ENCODE measurements around the gene SLC35E1. TPM values are rescaled to one million over a fixed set of nuclear protein-coding genes. Genes with fewer than 3 reads are reported as not detected.

Gene SLC35E1
- total RNA-seq, 1 donor from 2014 or later = 55.3 TPM

GRCh38 chr19:16608290-16608739, 36.1 kb upstream of the SLC35E1 start:
- H3K4me3 Mint-ChIP-seq (ENCODE audit: low read depth) = no peak overlapping the region
- H3K4me1 Mint-ChIP-seq (ENCODE audit: low read depth) = peaks cover 24% of the 10 kb centered on the region
- no peaks in the 10 kb centered on the region for H3K27me3 Mint-ChIP-seq (ENCODE audit: low read depth)
- no peaks in the 10 kb centered on the region for H3K9me3 Mint-ChIP-seq
- intact Hi-C loops (cut with micrococcal nuclease) = loop anchor here (1.0 kb wide), 1 partner anchor 14 kb away; no protein-coding TSS in a partner anchor
- H3K27ac Mint-ChIP-seq = no peak overlapping the region
- no peaks in the 10 kb centered on the region for H3K36me3 Mint-ChIP-seq (ENCODE audit: low read depth)
- DNase-seq (ENCODE audit: low spot score) = no peak

- H3K9me3 Mint-ChIP-seq = no peaks in the 10 kb centered on the region
- peak overlapping the region; percentile 68 for H3K27ac Mint-ChIP-seq
- no peaks in the 10 kb centered on the region for H3K36me3 Mint-ChIP-seq (ENCODE audit: low read depth)
- peaks cover 24% of the 10 kb centered on the region for H3K4me1 Mint-ChIP-seq (ENCODE audit: low read depth)
- H3K27me3 Mint-ChIP-seq (ENCODE audit: low read depth) = no peaks in the 10 kb centered on the region
- no peak overlapping the region for H3K4me3 Mint-ChIP-seq (ENCODE audit: low read depth)
- no peak for DNase-seq (ENCODE audit: low spot score)
- intact Hi-C loops (cut with micrococcal nuclease) = loop anchor here (1.0 kb wide), 1 partner anchor 14 kb away; no protein-coding TSS in a partner anchor
Measured at GRCh38 chr19:16607819-16608218, 35.6 kb upstream of the SLC35E1 start.

GRCh38 chr19:16605553-16605994, 33.4 kb upstream of the SLC35E1 start:
- no peak overlapping the region for H3K4me3 Mint-ChIP-seq (ENCODE audit: low read depth)
- H3K4me1 Mint-ChIP-seq (ENCODE audit: low read depth) = peaks cover 15% of the 10 kb centered on the region
- no peaks in the 10 kb centered on the region for H3K9me3 Mint-ChIP-seq
- DNase-seq (ENCODE audit: low spot score) = no peak
- no peak overlapping the region for H3K27ac Mint-ChIP-seq
- intact Hi-C loops (cut with micrococcal nuclease) = no loop called here
- H3K36me3 Mint-ChIP-seq (ENCODE audit: low read depth) = no peaks in the 10 kb centered on the region
- H3K27me3 Mint-ChIP-seq (ENCODE audit: low read depth) = no peaks in the 10 kb centered on the region

GRCh38 chr19:16605115-16605514, 32.9 kb upstream of the SLC35E1 start:
- Mint-ChIP-seq H3K4me1 (ENCODE audit: low read depth) (peaks cover 13% of the 10 kb centered on the region), H3K27ac (no peak overlapping the region), H3K4me3 (ENCODE audit: low read depth) (no peak overlapping the region), H3K27me3 (ENCODE audit: low read depth) (no peaks in the 10 kb centered on the region), H3K36me3 (ENCODE audit: low read depth) (no peaks in the 10 kb centered on the region), H3K9me3 (no peaks in the 10 kb centered on the region)
- intact Hi-C loops (cut with micrococcal nuclease) = no loop called here
- DNase-seq (ENCODE audit: low spot score) = no peak

- no peak overlapping the region for H3K27ac Mint-ChIP-seq
- peaks cover 13% of the 10 kb centered on the region for H3K4me1 Mint-ChIP-seq (ENCODE audit: low read depth)
- intact Hi-C loops (cut with micrococcal nuclease) = no loop called here
- H3K27me3 Mint-ChIP-seq (ENCODE audit: low read depth) = no peaks in the 10 kb centered on the region
- H3K36me3 Mint-ChIP-seq (ENCODE audit: low read depth) = no peaks in the 10 kb centered on the region
- H3K4me3 Mint-ChIP-seq (ENCODE audit: low read depth) = no peak overlapping the region
- no peak for DNase-seq (ENCODE audit: low spot score)
- H3K9me3 Mint-ChIP-seq = no peaks in the 10 kb centered on the region
Measured at GRCh38 chr19:16604615-16605014, 32.4 kb upstream of the SLC35E1 start.

- no peaks in the 10 kb centered on the region for H3K36me3 Mint-ChIP-seq (ENCODE audit: low read depth)
- no peak for DNase-seq (ENCODE audit: low spot score)
- no peaks in the 10 kb centered on the region for H3K9me3 Mint-ChIP-seq
- no peaks in the 10 kb centered on the region for H3K27me3 Mint-ChIP-seq (ENCODE audit: low read depth)
- H3K27ac Mint-ChIP-seq = no peak overlapping the region
- no peak overlapping the region for H3K4me3 Mint-ChIP-seq (ENCODE audit: low read depth)
- intact Hi-C loops (cut with micrococcal nuclease) = no loop called here
- peaks cover 6% of the 10 kb centered on the region for H3K4me1 Mint-ChIP-seq (ENCODE audit: low read depth)
Measured at GRCh38 chr19:16603090-16603489, 30.9 kb upstream of the SLC35E1 start.

- no peaks in the 10 kb centered on the region for H3K9me3 Mint-ChIP-seq
- intact Hi-C loops (cut with micrococcal nuclease) = no loop called here
- peaks cover 6% of the 10 kb centered on the region for H3K36me3 Mint-ChIP-seq (ENCODE audit: low read depth)
- H3K4me1 Mint-ChIP-seq (ENCODE audit: low read depth) = peaks cover 7% of the 10 kb centered on the region
- DNase-seq (ENCODE audit: low spot score) = no peak
- H3K27ac Mint-ChIP-seq = no peak overlapping the region
- H3K27me3 Mint-ChIP-seq (ENCODE audit: low read depth) = no peaks in the 10 kb centered on the region
- no peak overlapping the region for H3K4me3 Mint-ChIP-seq (ENCODE audit: low read depth)
Measured at GRCh38 chr19:16601378-16602052, 29.3 kb upstream of the SLC35E1 start.

GRCh38 chr19:16600824-16601223, 28.6 kb upstream of the SLC35E1 start:
- DNase-seq (ENCODE audit: low spot score) = no peak
- Mint-ChIP-seq H3K27ac (no peak overlapping the region), H3K4me3 (ENCODE audit: low read depth) (no peak overlapping the region), H3K9me3 (no peaks in the 10 kb centered on the region), H3K27me3 (ENCODE audit: low read depth) (no peaks in the 10 kb centered on the region), H3K4me1 (ENCODE audit: low read depth) (peaks cover 12% of the 10 kb centered on the region), H3K36me3 (ENCODE audit: low read depth) (peaks cover 6% of the 10 kb centered on the region)
- intact Hi-C loops (cut with micrococcal nuclease) = no loop called here

GRCh38 chr19:16599655-16600346, 27.6 kb upstream of the SLC35E1 start:
- Mint-ChIP-seq H3K4me1 (ENCODE audit: low read depth) (peaks cover 21% of the 10 kb centered on the region), H3K27ac (no peak overlapping the region), H3K4me3 (ENCODE audit: low read depth) (no peak overlapping the region), H3K36me3 (ENCODE audit: low read depth) (peaks cover 6% of the 10 kb centered on the region), H3K27me3 (ENCODE audit: low read depth) (no peaks in the 10 kb centered on the region), H3K9me3 (no peaks in the 10 kb centered on the region)
- intact Hi-C loops (cut with micrococcal nuclease) = no loop called here
- DNase-seq (ENCODE audit: low spot score) = no peak

- no peaks in the 10 kb centered on the region for H3K27me3 Mint-ChIP-seq (ENCODE audit: low read depth)
- peaks cover 6% of the 10 kb centered on the region for H3K36me3 Mint-ChIP-seq (ENCODE audit: low read depth)
- intact Hi-C loops (cut with micrococcal nuclease) = no loop called here
- H3K4me3 Mint-ChIP-seq (ENCODE audit: low read depth) = no peak overlapping the region
- H3K9me3 Mint-ChIP-seq = no peaks in the 10 kb centered on the region
- DNase-seq (ENCODE audit: low spot score) = no peak
- peaks cover 28% of the 10 kb centered on the region for H3K4me1 Mint-ChIP-seq (ENCODE audit: low read depth)
- H3K27ac Mint-ChIP-seq = no peak overlapping the region
Measured at GRCh38 chr19:16598848-16599247, 26.6 kb upstream of the SLC35E1 start.

- intact Hi-C loops (cut with micrococcal nuclease) = no loop called here
- Mint-ChIP-seq H3K9me3 (no peaks in the 10 kb centered on the region), H3K4me1 (ENCODE audit: low read depth) (peaks cover 42% of the 10 kb centered on the region), H3K36me3 (ENCODE audit: low read depth) (peaks cover 9% of the 10 kb centered on the region), H3K27ac (no peak overlapping the region), H3K27me3 (ENCODE audit: low read depth) (no peaks in the 10 kb centered on the region), H3K4me3 (ENCODE audit: low read depth) (no peak overlapping the region)
- DNase-seq (ENCODE audit: low spot score) = no peak
Measured at GRCh38 chr19:16596399-16596798, 24.2 kb upstream of the SLC35E1 start.

GRCh38 chr19:16595097-16595496, 22.9 kb upstream of the SLC35E1 start:
- DNase-seq (ENCODE audit: low spot score) = no peak
- intact Hi-C loops (cut with micrococcal nuclease) = no loop called here
- Mint-ChIP-seq H3K4me1 (ENCODE audit: low read depth) (peaks cover 45% of the 10 kb centered on the region), H3K27ac (peak overlapping the region; percentile 85), H3K36me3 (ENCODE audit: low read depth) (peaks cover 9% of the 10 kb centered on the region), H3K27me3 (ENCODE audit: low read depth) (no peaks in the 10 kb centered on the region), H3K9me3 (no peaks in the 10 kb centered on the region), H3K4me3 (ENCODE audit: low read depth) (peak overlapping the region; percentile 66)

- Mint-ChIP-seq H3K27me3 (ENCODE audit: low read depth) (no peaks in the 10 kb centered on the region), H3K9me3 (no peaks in the 10 kb centered on the region), H3K36me3 (ENCODE audit: low read depth) (peaks cover 9% of the 10 kb centered on the region), H3K27ac (peak overlapping the region; percentile 85), H3K4me3 (ENCODE audit: low read depth) (peak overlapping the region; percentile 66), H3K4me1 (ENCODE audit: low read depth) (peaks cover 49% of the 10 kb centered on the region)
- intact Hi-C loops (cut with micrococcal nuclease) = loop anchor here (1.0 kb wide), 2 partner anchors 10 to 14 kb away; no protein-coding TSS in a partner anchor
- no peak for DNase-seq (ENCODE audit: low spot score)
Measured at GRCh38 chr19:16594681-16595091, 22.5 kb upstream of the SLC35E1 start.
